HG03097 (cell line): Measurements from ENCODE around the gene UBR7.
"Not testable (repeated sequence)": the region's sequence is repeated elsewhere in the genome, so short reads cannot be mapped to it uniquely, and the experiment has no call there.

Source experiments
- ATAC-seq: cut with Tn5 transposase; IDR thresholded peaks from one replicate; pipeline ENCODE4 v1.9.1; 2021; ENCODE audit not compliant: unreplicated experiment, low FRiP score

Gene UBR7

GRCh38 chr14:93186466-93186865 lies 20.6 kb upstream of the UBR7 start:
- no peak for ATAC-seq

- ATAC-seq, result no peak
Measured at GRCh38 chr14:93186956-93187355, 20.1 kb upstream of the UBR7 start.

DNA sequence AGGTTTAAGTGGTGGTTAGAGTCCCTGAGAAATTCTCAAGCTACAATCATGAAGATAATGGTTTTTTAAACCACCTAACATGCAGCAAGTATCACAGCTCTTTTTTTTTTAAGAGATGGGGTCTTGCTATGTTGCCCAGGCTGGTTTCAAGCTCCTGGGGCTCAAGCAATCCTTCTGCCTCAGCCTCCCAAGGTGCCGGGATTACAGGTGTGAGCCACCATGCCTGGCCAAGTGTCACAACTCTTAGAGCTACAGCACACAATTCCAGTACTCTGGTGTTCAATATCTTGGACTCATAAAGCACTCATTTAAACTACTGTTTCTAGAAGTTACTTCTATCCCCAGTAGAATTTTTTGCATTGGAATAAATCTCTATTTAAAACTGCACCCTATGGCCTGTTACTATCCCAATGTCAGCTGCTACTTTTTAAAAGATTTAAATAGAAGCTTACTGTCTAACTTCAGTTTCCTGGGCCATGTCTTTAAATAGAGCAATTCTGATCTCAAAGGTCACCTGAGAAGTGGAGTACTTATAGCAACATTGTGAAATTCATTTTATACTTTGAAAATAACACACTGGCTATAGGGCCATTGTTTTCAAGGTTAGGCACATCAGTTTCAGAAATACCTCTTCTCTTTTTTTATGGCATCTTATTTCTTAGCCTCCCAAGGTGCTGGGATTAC lies 11.6 kb upstream of the UBR7 start:
- no peak for ATAC-seq

DNA sequence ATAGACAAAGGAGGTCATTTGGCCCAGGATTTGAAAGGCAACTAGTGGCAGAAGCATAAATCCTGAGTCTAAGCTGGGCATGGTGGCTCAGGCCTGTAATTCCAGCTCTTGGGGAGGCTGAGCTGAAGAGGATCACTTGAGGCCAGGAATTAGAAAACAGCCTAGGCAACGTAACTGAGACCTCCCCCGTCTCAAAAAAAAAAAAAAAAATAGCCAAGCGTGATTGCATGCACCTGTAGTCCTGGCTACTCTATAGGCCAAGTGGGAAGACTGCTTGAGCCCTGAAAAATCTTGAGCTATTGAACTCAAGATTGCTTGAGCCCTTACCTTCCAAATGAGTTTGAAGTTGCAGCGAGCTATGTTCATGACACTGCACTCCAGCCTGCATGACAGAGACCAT lies 8.0 kb upstream of the UBR7 start:
- ATAC-seq, result no peak

DNA sequence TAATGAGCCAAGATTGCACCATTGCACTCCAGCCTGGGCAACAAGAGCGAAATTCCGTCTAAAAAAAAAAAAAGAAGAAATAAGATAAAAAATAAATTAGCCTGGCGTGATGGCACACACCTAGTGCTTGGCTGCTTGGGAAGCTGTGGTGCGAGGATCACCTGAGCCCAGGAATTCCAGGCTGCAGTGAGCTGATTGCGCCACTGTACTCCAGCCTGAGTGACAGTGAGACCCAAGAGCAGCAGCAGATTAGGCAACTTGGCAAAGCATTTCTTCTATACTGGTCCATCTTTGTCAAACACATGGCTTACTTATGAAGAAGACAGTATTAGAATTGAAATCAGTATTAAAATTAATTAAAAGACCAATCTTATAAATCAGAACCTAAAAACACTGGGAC lies 6.5 kb upstream of the UBR7 start:
- ATAC-seq, result no peak

GRCh38 chr14:93201155-93201704 lies 5.8 kb upstream of the UBR7 start:
- no peak for ATAC-seq

DNA sequence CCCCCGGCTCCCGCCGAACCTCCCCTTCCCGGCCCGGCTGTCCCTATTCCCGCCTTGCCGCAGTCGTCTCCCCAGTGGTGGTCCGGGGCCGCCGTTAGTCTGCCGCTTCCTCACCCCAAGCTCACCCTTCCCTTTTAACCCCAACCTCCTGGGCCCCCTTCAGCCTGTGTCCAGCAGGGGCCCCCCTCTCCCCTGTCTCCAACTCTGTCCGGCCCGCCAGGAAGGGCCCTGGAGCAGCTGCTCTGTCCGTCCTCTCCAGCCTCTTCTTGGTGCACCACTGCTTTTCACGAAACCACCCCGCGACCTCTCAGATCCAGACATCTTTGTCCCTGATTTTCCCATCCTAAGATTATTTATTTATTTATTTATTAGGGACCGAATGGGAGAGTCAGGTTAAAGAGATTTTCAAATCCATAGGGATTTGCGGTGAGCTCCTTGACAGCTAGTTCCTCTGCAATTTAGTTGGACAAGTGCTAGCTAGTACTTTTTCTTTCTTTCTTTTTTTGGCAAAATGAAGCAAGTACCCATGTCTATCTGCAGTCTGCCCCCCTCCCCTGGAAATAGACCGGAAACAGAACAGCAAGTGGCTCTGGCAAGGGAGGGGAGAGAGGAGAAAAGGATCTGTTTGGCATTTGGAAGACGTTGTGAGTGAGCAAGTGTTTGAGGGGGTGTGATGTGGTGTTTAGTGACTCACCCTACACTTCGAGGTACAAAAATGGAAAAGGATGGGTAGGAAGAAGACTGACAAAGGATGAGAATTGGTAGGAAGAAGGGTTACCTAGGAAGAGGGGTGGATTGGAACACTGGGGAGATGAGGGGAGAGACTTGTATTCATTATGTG lies 632 bp downstream of the UBR7 start:
- ATAC-seq, result peak; percentile 39

GRCh38 chr14:93212432-93212831 lies 5.4 kb downstream of the UBR7 start:
- ATAC-seq, result peak; percentile 38

DNA sequence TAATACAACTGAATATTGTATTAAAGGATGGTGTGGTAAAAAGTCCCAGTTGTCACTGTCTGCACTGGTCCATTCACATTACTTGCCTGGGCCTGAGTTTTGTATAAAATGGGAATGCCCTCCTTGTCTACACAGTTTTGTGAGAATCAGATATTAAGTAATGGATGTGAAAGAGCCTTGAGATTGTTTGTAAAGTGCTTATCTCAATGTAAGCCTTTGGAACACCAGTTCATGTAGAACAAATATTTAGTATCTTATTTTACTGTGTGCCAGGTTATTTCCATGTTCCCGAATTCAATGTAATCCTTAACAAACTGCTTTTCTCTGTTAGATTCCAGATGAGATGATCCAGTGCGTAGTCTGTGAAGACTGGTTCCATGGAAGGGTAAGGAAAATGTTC lies 7.5 kb downstream of the UBR7 start:
- ATAC-seq, result no peak

GRCh38 chr14:93219103-93219726 lies 12.2 kb downstream of the UBR7 start:
- ATAC-seq, result no peak

- no peak for ATAC-seq
Measured at GRCh38 chr14:93220509-93220908, 13.5 kb downstream of the UBR7 start.

GRCh38 chr14:93223565-93223964 lies 16.5 kb downstream of the UBR7 start:
- ATAC-seq, result no peak

DNA sequence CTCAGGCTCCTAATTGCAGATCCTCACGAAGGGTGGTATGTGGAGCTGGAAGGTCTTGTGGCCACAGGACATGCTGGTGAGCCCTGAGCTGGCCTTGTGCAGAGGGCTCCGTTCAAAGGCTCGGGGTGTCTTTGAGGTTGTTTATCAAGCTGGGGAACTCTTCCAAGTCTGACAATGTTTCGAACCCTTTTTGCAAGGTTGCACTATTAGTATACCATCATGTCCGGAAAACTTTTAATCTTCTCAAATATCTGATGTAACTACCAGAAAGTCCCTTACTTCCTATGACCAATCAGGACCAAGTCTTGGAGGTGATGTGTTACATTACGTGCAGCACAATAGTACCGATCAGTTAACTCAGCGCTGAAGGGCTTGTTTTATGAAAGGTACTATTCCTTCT lies 21.5 kb downstream of the UBR7 start:
- ATAC-seq, result no peak

DNA sequence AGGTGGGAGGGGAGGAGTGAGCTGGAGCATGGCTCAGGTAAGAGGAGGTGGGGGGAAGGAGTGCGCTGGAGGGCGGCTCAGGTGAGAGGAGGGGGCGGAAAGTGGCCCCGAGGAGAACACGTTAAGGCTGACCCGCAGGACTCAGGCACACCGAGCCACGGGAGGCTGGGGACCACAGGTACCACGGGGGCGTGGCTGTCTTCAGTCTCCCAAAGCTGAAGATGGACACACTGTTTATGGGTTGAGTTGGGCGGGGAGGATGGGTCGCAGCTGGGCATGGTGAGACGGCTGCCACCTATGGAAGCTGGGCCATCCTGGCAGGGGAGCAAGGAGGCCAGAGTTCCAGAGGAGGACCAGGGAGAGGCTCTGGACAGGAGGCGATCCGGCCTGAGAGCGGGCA lies 23.5 kb downstream of the UBR7 start:
- ATAC-seq, result no peak

DNA sequence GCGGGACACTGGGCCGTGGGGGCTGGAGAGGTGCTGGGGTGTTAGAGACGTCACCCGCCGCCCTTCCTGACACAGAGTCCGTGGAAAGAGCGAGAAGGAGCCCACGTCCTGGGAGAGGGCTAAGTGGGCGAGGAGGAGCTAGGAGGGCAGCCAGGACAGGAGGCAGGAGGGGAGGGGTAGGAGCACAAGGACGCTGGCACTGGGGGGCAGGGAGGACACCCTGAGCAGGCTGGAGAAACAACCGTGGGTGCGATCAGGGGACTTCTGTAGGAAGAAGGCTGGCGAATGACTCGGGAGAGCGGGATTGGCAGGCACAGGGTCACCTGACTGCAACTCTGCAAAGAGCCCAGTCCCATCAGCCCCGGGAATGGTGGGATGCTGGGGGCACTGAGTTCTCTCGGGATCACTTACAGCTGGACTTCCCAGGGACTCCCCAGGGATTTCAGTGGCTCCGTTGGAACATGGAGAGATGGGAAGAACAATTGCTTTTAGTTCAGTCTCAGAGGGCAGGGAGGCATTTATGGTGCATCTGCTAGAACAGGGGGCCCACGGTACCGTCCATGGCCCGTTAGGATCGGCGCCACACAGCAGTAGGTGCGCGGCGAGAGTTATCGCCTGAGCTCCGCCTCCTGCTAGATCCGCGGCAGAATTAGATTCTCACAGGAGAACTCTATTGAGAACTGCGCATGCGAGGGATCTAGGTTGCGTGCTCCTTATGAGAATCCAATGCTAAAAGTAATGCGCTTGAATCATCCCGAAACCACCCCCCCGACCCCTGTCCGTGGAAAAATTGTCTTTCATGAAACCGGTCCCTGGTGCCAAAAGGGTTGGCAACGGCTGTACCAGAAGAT lies 24.3 kb downstream of the UBR7 start:
- no peak for ATAC-seq

- ATAC-seq, result no peak
Measured at GRCh38 chr14:93232159-93232558, 25.1 kb downstream of the UBR7 start.

DNA sequence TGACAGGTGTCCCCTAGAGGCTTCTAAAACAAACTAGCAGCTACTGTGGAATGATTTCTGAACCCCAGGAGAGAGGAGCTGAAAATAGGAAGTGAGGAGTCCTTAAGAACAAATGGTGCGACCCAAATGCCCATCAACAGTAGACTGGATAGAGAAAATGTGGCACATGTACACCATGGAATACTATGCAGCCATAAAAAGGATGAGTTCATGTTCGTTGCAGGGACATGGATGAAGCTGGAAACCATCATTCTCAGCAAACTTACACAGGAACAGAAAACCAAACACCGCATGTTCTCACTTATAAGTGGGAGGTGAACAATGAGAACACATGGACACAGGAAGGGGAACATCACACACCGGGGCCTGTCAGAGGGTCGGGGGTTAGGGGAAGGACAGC lies 26.0 kb downstream of the UBR7 start:
- ATAC-seq, result not testable (repeated sequence)

GRCh38 chr14:93234798-93235197 lies 27.7 kb downstream of the UBR7 start:
- no peak for ATAC-seq

DNA sequence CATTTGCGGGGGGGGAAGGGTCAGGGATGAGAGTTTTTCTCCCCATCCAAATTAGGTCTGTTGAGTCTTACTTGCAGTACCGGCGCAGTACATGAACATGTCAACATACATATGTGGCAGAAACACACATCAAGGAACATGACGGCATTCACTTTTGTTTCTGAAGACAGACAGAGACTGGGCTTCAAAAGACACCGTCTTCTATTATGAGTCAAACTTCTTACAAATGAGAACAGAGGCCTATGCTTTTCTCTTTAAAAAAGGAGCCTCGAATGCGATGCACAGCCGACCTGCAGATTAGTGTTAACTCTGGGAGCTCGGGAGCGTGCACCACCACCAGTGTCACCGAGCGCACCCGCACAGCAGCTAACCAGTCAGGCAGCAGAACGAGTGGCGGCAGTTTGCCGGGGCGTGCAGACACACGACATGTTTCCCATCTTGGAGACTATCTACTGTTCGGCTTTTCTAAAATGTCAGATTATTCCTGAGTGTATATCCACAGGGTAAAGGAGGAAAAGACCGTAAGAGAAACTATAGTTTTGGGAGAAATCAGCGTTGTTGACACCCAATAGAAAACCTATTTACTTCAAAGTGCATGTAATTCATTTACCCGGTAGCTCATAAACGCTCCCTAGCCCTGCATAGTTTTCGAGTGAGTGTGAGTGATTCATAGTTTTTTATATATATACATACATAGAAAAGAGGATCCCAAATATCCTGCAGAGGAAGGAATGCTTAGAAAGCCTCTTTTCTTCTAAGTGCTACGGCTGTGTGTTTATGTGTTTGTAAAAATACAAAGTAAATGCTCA lies 33.0 kb downstream of the UBR7 start:
- ATAC-seq, result no peak

- ATAC-seq, result no peak
Measured at GRCh38 chr14:93240678-93241000, 33.6 kb downstream of the UBR7 start.
